ENCODE measurements around the gene MMP25. TPM values are rescaled to one million over a fixed set of nuclear protein-coding genes. Genes with fewer than 3 reads are reported as not detected.

The MMP25 gene
- total and polyA plus RNA-seq, 10 of the 15 experiments (the other 5 are each of a cell fraction or from before 2014, with no cell fraction given), result 0.03 to 0.36 (median 0.13) TPM; not detected in 1

- no peak for ATAC-seq
- POLR2A ChIA-PET, result interaction anchor here (1.2 kb wide), 1 partner anchor 72 kb away, joined by 3 read pairs; no protein-coding TSS in a partner anchor
- SMC1A ChIA-PET (ENCODE audit: uncharacterized antibody, unreplicated experiment), result interaction anchor here (10.1 kb wide), 1 partner anchor 21 kb away, joined by 91 read pairs; no protein-coding TSS in a partner anchor
Measured at GRCh38 chr16:3026003-3026378, 20.4 kb upstream of the MMP25 start.

More at GRCh38 chr16:3026003-3026378, 20.4 kb upstream of the MMP25 start:
- 76% methylated on average over 8 of the region's 8 CpGs for WGBS (ENCODE audit: insufficient coverage, insufficient replicate concordance, low lambda C conversion rate, missing lambda C conversion rate)
- peaks cover 20% of the 10 kb centered on the region for H3K4me1 ChIP-seq (ENCODE audit: control insufficient read depth, insufficient read depth, low read length)
- ChIA-PET CTCF (interaction anchor here (1.1 to 18.2 kb wide), 2 partner anchors 21 to 104 kb away, joined by 3 to 421 read pairs; no protein-coding TSS in a partner anchor), RAD21 (ENCODE audit: unreplicated experiment) (interaction anchor here (6.5 kb wide), 1 partner anchor 22 kb away, joined by 94 read pairs; no protein-coding TSS in a partner anchor)
- FAIRE-seq (no peak), DNase-seq (ENCODE audit: low read depth, low spot score) (no peak)
- 0 out of 2 replicates have a peak, but pooled peaks cover 3% of the 10 kb centered on the region for H4K20me1 ChIP-seq (ENCODE audit: control insufficient read depth, insufficient read depth)
- no peak overlapping the region for H3K4me2 ChIP-seq (ENCODE audit: control insufficient read depth, insufficient read depth)
- TF ChIP-seq SMC3 (IDR thresholded peaks at IDR 0.05; ENCODE audit: borderline replicate concordance, low read length) (no peak), ZBTB40 (IDR thresholded peaks at IDR 0.05; ENCODE audit: borderline replicate concordance) (no peak), SREBF2 (IDR thresholded peaks at IDR 0.05; ENCODE audit: low read length) (no peak)
- in situ Hi-C loops (cut with MboI), result no loop called here
- H3K36me3 ChIP-seq (ENCODE audit: control insufficient read depth in 2 of 2, insufficient read depth in 2 of 2, low read length in 1 of 2), result peaks cover 4 to 7% of the 10 kb centered on the region in 2 experiments; a peak in 3 of 4 replicates
- no peak overlapping the region for H3K27ac ChIP-seq (ENCODE audit: control insufficient read depth, insufficient read depth)
- no TSS peak for BruUV-seq (replicated peaks)
- intact Hi-C loops (cut with micrococcal nuclease; ENCODE audit: unreplicated experiment), result no loop called here
- H3K9ac ChIP-seq (ENCODE audit: control insufficient read depth, insufficient read depth, low read length), result no peak overlapping the region
- H3K79me2 ChIP-seq (ENCODE audit: control insufficient read depth, insufficient read depth, low read length), result no peaks in the 10 kb centered on the region
- peaks cover 7 to 8% of the 10 kb centered on the region in 2 experiments for H3K27me3 ChIP-seq (replicated peaks in 1 of 2; ENCODE audit: control insufficient read depth in 2 of 2, insufficient read depth in 2 of 2, low read length in 1 of 2)
- no peaks in the 10 kb centered on the region for H3K9me3 ChIP-seq (replicated peaks; ENCODE audit: control insufficient read depth, insufficient read depth, low read length)
- H3K4me3 ChIP-seq, result no peak overlapping the region
- no peak overlapping the region for H2AFZ ChIP-seq (ENCODE audit: control insufficient read depth, low read depth, low read length)
